ENCODE results near the gene SAMMSON.

Gene SAMMSON

GRCh38 chr3:70061096-70061495, 61.6 kb downstream of the SAMMSON start:
- H4K8ac ChIP-seq (ENCODE audit: low read depth, low read length) = no peak overlapping the region
- no peak overlapping the region for H4K91ac ChIP-seq (ENCODE audit: low read depth, low read length)
- 100% methylated on average over 1 of the region's 5 CpGs for WGBS (ENCODE audit: extremely low coverage, insufficient coverage, insufficient read length)
- H3K18ac ChIP-seq (ENCODE audit: low read length) = no peak overlapping the region
- no peaks in the 10 kb centered on the region for H3K27me3 ChIP-seq (ENCODE audit: insufficient read depth, low read length)
- H2AFZ ChIP-seq (ENCODE audit: insufficient read depth, low read length, poor library complexity) = no peak overlapping the region
- no peak overlapping the region for H3K27ac ChIP-seq (ENCODE audit: low read depth, low read length)
- H3K14ac ChIP-seq (ENCODE audit: low read length) = no peak overlapping the region
- no peak overlapping the region for H3K4ac ChIP-seq (ENCODE audit: low read depth, low read length)
- no peak overlapping the region for H3K4me3 ChIP-seq (ENCODE audit: low read depth, low read length)
- no peak overlapping the region for H3K23ac ChIP-seq (ENCODE audit: low read length)
- H3K79me2 ChIP-seq (ENCODE audit: control insufficient read depth, insufficient read depth, low read length, poor library complexity) = no peaks in the 10 kb centered on the region
- no peaks in the 10 kb centered on the region for H3K79me1 ChIP-seq (ENCODE audit: low read length)
- H3K36me3 ChIP-seq (ENCODE audit: control insufficient read depth in 1 of 2, insufficient read depth in 2 of 2, low read length in 2 of 2) = no peaks in the 10 kb centered on the region
- no peak overlapping the region for H4K12ac ChIP-seq (ENCODE audit: low read depth, low read length)
- H2BK12ac ChIP-seq (ENCODE audit: low read length) = no peak overlapping the region
- H2AK5ac ChIP-seq (ENCODE audit: low read length) = no peak overlapping the region
- H2BK120ac ChIP-seq (ENCODE audit: insufficient read depth, low read length, poor library complexity) = no peak overlapping the region
- H3K4me2 ChIP-seq (ENCODE audit: low read length) = no peak overlapping the region
- H2BK5ac ChIP-seq (ENCODE audit: low read depth, low read length, poor library complexity) = no peak overlapping the region
- no peak for DNase-seq
- H3K9me3 ChIP-seq (ENCODE audit: insufficient read depth, low read depth, low read length) = peaks cover 1% of the 10 kb centered on the region
- H3K4me1 ChIP-seq (ENCODE audit: control insufficient read depth in 1 of 2, insufficient read depth in 2 of 2, low read length in 2 of 2) = no peaks in the 10 kb centered on the region
- H3K9ac ChIP-seq (ENCODE audit: low read length) = no peak overlapping the region

GRCh38 chr3:70064194-70064779, 64.8 kb downstream of the SAMMSON start:
- Histone ChIP-seq H3K9ac (ENCODE audit: low read length) (no peak overlapping the region), H2BK120ac (ENCODE audit: insufficient read depth, low read length, poor library complexity) (no peak overlapping the region), H3K14ac (ENCODE audit: low read length) (no peak overlapping the region), H2AFZ (ENCODE audit: insufficient read depth, low read length, poor library complexity) (no peak overlapping the region), H4K8ac (ENCODE audit: low read depth, low read length) (no peak overlapping the region), H3K79me1 (ENCODE audit: low read length) (no peaks in the 10 kb centered on the region), H3K36me3 (ENCODE audit: control insufficient read depth in 1 of 2, insufficient read depth in 2 of 2, low read length in 2 of 2) (no peaks in the 10 kb centered on the region), H3K4me2 (ENCODE audit: low read length) (no peak overlapping the region), H2AK5ac (ENCODE audit: low read length) (no peak overlapping the region), H2BK5ac (ENCODE audit: low read depth, low read length, poor library complexity) (no peak overlapping the region), H3K79me2 (ENCODE audit: control insufficient read depth, insufficient read depth, low read length, poor library complexity) (no peaks in the 10 kb centered on the region), H4K12ac (ENCODE audit: low read depth, low read length) (no peak overlapping the region), H4K91ac (ENCODE audit: low read depth, low read length) (no peak overlapping the region), H2BK12ac (ENCODE audit: low read length) (no peak overlapping the region), H3K18ac (ENCODE audit: low read length) (no peak overlapping the region), H3K23ac (ENCODE audit: low read length) (no peak overlapping the region), H3K4me1 (ENCODE audit: control insufficient read depth in 1 of 2, insufficient read depth in 2 of 2, low read length in 2 of 2) (no peaks in the 10 kb centered on the region), H3K9me3 (ENCODE audit: insufficient read depth, low read depth, low read length) (peaks cover 1% of the 10 kb centered on the region), H3K27ac (ENCODE audit: low read depth, low read length) (no peak overlapping the region), H3K4ac (ENCODE audit: low read depth, low read length) (no peak overlapping the region), H3K4me3 (ENCODE audit: low read depth, low read length) (no peak overlapping the region), H3K27me3 (ENCODE audit: insufficient read depth, low read length) (no peaks in the 10 kb centered on the region)
- WGBS (ENCODE audit: extremely low coverage, insufficient coverage, insufficient read length) = no CpG with 5 or more reads among the region's 5 CpGs
- DNase-seq = peak in 1 of 2 donors; percentile 72

DNA sequence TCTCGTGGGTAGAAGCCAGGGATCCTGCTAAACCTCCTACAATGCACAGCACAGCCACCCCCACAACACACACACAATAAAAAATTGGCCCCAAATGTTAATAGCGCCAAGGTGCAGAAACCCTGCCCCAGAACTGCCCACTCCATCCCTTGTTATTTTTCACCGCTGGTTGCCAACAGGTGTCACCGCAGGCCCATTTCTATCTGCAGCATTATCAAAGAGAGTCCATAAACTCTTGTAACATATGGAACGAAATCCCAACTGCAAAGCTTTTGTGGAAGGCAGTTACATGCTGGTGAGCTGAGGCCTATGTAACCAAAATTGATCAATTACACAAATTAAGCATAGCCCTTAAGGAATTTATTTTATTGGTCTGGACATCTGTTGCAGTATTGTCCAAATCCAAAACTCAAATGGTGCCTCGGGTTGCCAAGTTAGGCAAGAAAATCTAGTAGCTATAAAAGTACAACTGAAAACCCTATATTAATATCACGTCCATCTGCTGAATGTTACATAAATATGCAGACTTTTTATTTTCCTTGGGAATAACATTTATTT, 66.2 kb downstream of the SAMMSON start:
- Histone ChIP-seq H3K4me1 (ENCODE audit: control insufficient read depth in 1 of 2, insufficient read depth in 2 of 2, low read length in 2 of 2) (no peaks in the 10 kb centered on the region), H3K4me3 (ENCODE audit: low read depth, low read length) (no peak overlapping the region), H3K79me1 (ENCODE audit: low read length) (no peaks in the 10 kb centered on the region), H2BK120ac (ENCODE audit: insufficient read depth, low read length, poor library complexity) (no peak overlapping the region), H2AFZ (ENCODE audit: insufficient read depth, low read length, poor library complexity) (no peak overlapping the region), H3K18ac (ENCODE audit: low read length) (no peak overlapping the region), H4K91ac (ENCODE audit: low read depth, low read length) (no peak overlapping the region), H4K12ac (ENCODE audit: low read depth, low read length) (no peak overlapping the region), H3K27me3 (ENCODE audit: insufficient read depth, low read length) (no peaks in the 10 kb centered on the region), H3K23ac (ENCODE audit: low read length) (no peak overlapping the region), H2BK12ac (ENCODE audit: low read length) (no peak overlapping the region), H2BK5ac (ENCODE audit: low read depth, low read length, poor library complexity) (no peak overlapping the region), H3K4ac (ENCODE audit: low read depth, low read length) (no peak overlapping the region), H4K8ac (ENCODE audit: low read depth, low read length) (no peak overlapping the region), H3K4me2 (ENCODE audit: low read length) (no peak overlapping the region), H3K27ac (ENCODE audit: low read depth, low read length) (no peak overlapping the region), H2AK5ac (ENCODE audit: low read length) (no peak overlapping the region), H3K9me3 (ENCODE audit: insufficient read depth, low read depth, low read length) (peaks cover 1% of the 10 kb centered on the region), H3K36me3 (ENCODE audit: control insufficient read depth in 1 of 2, insufficient read depth in 2 of 2, low read length in 2 of 2) (no peaks in the 10 kb centered on the region), H3K79me2 (ENCODE audit: control insufficient read depth, insufficient read depth, low read length, poor library complexity) (no peaks in the 10 kb centered on the region), H3K9ac (ENCODE audit: low read length) (no peak overlapping the region), H3K14ac (ENCODE audit: low read length) (no peak overlapping the region)
- no CpG with 5 or more reads among the region's 7 CpGs for WGBS (ENCODE audit: extremely low coverage, insufficient coverage, insufficient read length)
- peak in 1 of 2 donors; percentile 18 for DNase-seq

GRCh38 chr3:70067860-70068521, 68.5 kb downstream of the SAMMSON start:
- no peak overlapping the region for H2BK5ac ChIP-seq (ENCODE audit: low read depth, low read length, poor library complexity)

More at GRCh38 chr3:70067860-70068521, 68.5 kb downstream of the SAMMSON start:
- no peaks in the 10 kb centered on the region for H3K36me3 ChIP-seq (ENCODE audit: control insufficient read depth in 1 of 2, insufficient read depth in 2 of 2, low read length in 2 of 2)
- H2AK5ac ChIP-seq (ENCODE audit: low read length) = no peak overlapping the region
- H3K23ac ChIP-seq (ENCODE audit: low read length) = no peak overlapping the region
- no peaks in the 10 kb centered on the region for H3K79me2 ChIP-seq (ENCODE audit: control insufficient read depth, insufficient read depth, low read length, poor library complexity)
- H3K4me3 ChIP-seq (ENCODE audit: low read depth, low read length) = no peak overlapping the region
- no peak overlapping the region for H4K12ac ChIP-seq (ENCODE audit: low read depth, low read length)
- no peak overlapping the region for H4K8ac ChIP-seq (ENCODE audit: low read depth, low read length)
- no peaks in the 10 kb centered on the region for H3K9me3 ChIP-seq (ENCODE audit: insufficient read depth, low read depth, low read length)
- H3K79me1 ChIP-seq (ENCODE audit: low read length) = no peaks in the 10 kb centered on the region
- no peak overlapping the region for H3K4me2 ChIP-seq (ENCODE audit: low read length)
- H3K4ac ChIP-seq (ENCODE audit: low read depth, low read length) = no peak overlapping the region
- no peak overlapping the region for H3K18ac ChIP-seq (ENCODE audit: low read length)
- no peak overlapping the region for H3K27ac ChIP-seq (ENCODE audit: low read depth, low read length)
- WGBS (ENCODE audit: extremely low coverage, insufficient coverage, insufficient read length) = no CpG with 5 or more reads among the region's 7 CpGs
- DNase-seq = no peak
- H3K14ac ChIP-seq (ENCODE audit: low read length) = no peak overlapping the region
- no peak overlapping the region for H3K9ac ChIP-seq (ENCODE audit: low read length)
- H2AFZ ChIP-seq (ENCODE audit: insufficient read depth, low read length, poor library complexity) = no peak overlapping the region
- H3K4me1 ChIP-seq (ENCODE audit: control insufficient read depth in 1 of 2, insufficient read depth in 2 of 2, low read length in 2 of 2) = no peaks in the 10 kb centered on the region
- no peaks in the 10 kb centered on the region for H3K27me3 ChIP-seq (ENCODE audit: insufficient read depth, low read length)
- H4K91ac ChIP-seq (ENCODE audit: low read depth, low read length) = no peak overlapping the region
- no peak overlapping the region for H2BK12ac ChIP-seq (ENCODE audit: low read length)
- H2BK120ac ChIP-seq (ENCODE audit: insufficient read depth, low read length, poor library complexity) = no peak overlapping the region

Measured in trophoblast cell (in vitro differentiated cells and primary cell).